ENCODE measurements around the gene SKIC8.

DNA sequence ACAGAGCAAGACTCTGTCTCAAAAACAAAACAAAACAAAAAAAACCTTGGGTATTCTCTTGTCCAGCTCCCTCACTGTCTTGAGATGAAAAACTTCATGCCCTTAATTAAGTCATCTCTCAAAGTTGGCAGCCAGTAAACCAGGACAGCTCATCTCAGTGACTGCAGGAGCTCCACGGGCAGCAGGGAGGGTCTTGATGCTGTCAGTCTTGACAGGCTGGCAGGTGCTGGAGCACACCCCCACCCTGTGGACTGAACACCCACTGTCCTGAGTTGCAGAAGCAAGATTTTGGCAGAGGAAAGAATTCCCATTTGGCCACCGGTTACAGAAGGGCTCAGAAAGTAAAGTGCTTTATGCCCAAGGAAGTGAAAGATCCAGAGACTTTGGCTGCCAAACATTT is 27.1 kb downstream of the SKIC8 start:
- TF ChIP-seq POLR2A (IDR thresholded peaks at IDR 0.05), result no peak
- TF ChIP-seq, protein P1, sequence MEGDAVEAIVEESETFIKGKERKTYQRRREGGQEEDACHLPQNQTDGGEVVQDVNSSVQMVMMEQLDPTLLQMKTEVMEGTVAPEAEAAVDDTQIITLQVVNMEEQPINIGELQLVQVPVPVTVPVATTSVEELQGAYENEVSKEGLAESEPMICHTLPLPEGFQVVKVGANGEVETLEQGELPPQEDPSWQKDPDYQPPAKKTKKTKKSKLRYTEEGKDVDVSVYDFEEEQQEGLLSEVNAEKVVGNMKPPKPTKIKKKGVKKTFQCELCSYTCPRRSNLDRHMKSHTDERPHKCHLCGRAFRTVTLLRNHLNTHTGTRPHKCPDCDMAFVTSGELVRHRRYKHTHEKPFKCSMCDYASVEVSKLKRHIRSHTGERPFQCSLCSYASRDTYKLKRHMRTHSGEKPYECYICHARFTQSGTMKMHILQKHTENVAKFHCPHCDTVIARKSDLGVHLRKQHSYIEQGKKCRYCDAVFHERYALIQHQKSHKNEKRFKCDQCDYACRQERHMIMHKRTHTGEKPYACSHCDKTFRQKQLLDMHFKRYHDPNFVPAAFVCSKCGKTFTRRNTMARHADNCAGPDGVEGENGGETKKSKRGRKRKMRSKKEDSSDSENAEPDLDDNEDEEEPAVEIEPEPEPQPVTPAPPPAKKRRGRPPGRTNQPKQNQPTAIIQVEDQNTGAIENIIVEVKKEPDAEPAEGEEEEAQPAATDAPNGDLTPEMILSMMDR (IDR thresholded peaks at IDR 0.05), result no peak
